ENCODE results near the gene PEDS1. TPM values are rescaled to one million over a fixed set of nuclear protein-coding genes. Genes with fewer than 3 reads are reported as not detected.
A peak's percentile ranks its signal among the peaks of the same experiment; 100 is the strongest.

PEDS1 gene
- total RNA-seq, 2 experiments from 2014 or later = 16.0 to 17.3 TPM

DNA sequence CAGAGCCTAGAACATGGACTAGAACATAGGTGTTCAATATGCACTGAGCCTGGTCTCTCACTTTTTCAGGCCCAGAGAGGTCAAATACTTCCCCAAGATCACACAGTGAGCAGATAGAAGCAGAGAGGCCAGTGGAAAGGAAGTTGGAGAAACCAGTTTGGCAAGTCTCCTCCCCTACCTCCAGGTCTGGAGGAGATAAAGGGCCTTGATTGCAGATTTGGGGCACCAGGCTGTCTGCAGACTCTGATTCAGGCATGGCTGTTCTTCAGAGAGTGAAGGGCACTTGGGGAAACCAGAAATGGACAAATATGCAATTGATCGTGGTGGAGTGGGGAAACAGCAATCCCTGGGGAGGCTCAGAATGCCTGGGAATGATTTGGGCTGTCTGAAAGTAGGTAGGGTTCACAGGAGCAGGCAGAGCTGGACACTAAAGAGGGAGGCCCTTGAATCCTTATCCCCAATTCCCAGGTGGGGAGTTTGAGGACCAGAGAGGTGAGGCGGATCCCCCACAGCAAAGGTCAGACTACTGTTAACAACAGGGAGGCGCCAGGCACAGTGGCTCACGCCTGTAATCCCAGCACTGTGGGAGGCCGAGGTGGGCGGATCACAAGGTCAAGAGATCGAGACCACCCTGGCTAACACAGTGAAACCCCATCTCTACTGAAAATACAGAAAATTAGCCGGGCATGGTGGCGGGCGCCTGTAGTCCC lies 2.3 kb downstream of the PEDS1 start:
- H3K4me1 Mint-ChIP-seq (ENCODE audit: low read depth) = peaks cover 60% of the 10 kb centered on the region
- TF ChIP-seq, protein P1, sequence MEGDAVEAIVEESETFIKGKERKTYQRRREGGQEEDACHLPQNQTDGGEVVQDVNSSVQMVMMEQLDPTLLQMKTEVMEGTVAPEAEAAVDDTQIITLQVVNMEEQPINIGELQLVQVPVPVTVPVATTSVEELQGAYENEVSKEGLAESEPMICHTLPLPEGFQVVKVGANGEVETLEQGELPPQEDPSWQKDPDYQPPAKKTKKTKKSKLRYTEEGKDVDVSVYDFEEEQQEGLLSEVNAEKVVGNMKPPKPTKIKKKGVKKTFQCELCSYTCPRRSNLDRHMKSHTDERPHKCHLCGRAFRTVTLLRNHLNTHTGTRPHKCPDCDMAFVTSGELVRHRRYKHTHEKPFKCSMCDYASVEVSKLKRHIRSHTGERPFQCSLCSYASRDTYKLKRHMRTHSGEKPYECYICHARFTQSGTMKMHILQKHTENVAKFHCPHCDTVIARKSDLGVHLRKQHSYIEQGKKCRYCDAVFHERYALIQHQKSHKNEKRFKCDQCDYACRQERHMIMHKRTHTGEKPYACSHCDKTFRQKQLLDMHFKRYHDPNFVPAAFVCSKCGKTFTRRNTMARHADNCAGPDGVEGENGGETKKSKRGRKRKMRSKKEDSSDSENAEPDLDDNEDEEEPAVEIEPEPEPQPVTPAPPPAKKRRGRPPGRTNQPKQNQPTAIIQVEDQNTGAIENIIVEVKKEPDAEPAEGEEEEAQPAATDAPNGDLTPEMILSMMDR (IDR thresholded peaks at IDR 0.05) = no peak
- H3K9me3 Mint-ChIP-seq = no peaks in the 10 kb centered on the region
- POLR2A ChIA-PET = interaction anchor here (1.3 to 2.2 kb wide), 2 partner anchors 28 to 38 kb away, joined by 4 to 9 read pairs; partner anchors contain the start of gene UBE2V1
- H3K27me3 Mint-ChIP-seq = no peaks in the 10 kb centered on the region
- CTCF ChIA-PET = interaction anchor here (3.5 to 8.8 kb wide), 3 partner anchors 18 to 31 kb away, joined by 26 to 67 read pairs (median 27); no protein-coding TSS in a partner anchor
- H3K4me3 Mint-ChIP-seq = peak overlapping the region; percentile 85
- H3K36me3 Mint-ChIP-seq (ENCODE audit: low read depth) = peaks cover 27% of the 10 kb centered on the region
- peak overlapping the region; percentile 52 for H3K27ac Mint-ChIP-seq
- DNase-seq (no peak), ATAC-seq (no peak)
- intact Hi-C loops (cut with micrococcal nuclease) = loop anchor here (5.0 kb wide), 1 partner anchor 39 kb away; the partner anchor contains the start of gene UBE2V1

DNA sequence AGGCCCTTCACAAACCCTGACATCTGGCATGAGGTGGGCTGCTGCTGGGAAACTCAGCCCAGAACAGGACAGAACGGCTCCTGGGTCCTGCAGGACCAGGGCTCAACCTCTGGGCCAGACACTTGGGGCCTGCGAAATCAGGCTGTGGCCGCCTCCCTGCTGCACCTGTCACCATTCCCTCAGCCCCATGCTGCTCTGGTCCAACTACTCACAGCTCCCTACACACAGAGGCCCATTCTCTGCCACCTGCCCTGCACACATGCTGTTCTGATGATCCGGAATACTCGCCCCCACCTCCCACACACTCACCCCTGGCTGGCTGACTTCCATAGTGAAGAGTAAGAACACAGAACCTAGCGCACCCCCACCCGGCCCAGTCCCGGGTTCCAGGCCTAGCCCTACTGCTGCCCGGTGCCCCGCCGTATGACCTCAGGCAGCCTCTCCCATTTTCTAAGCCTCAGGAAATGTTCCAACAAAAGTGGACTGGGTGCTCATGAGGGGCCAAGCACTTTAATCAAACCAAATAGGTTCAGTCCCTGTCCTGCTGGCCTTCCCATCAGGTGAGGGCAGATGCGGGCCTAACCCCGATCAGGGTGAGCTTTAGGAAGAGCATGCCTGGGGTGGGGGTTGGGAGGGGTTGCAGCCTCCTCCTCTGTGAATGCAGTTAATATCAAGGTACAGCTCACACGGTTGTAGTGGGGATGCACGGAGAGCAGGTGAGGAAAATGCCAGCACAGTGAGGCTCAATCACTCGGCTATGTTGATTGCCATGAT lies 3.9 kb downstream of the PEDS1 start:
- intact Hi-C loops (cut with micrococcal nuclease) = loop anchor here (5.0 kb wide), 1 partner anchor 37 kb away; the partner anchor contains the start of gene UBE2V1
- DNase-seq (no peak), ATAC-seq (no peak)
- TF ChIP-seq, protein P1 (IDR thresholded peaks at IDR 0.05) = no peak
- POLR2A ChIA-PET = interaction anchor here (0.6 to 1.2 kb wide), 4 partner anchors 9 to 51 kb away, joined by 3 read pairs; no protein-coding TSS in a partner anchor
- Mint-ChIP-seq H3K4me1 (ENCODE audit: low read depth) (peaks cover 64% of the 10 kb centered on the region), H3K4me3 (no peak overlapping the region), H3K36me3 (ENCODE audit: low read depth) (peaks cover 31% of the 10 kb centered on the region), H3K27ac (peak overlapping the region; percentile 65), H3K27me3 (no peaks in the 10 kb centered on the region), H3K9me3 (no peaks in the 10 kb centered on the region)
- CTCF ChIA-PET = interaction anchor here (1.0 to 8.8 kb wide), 6 partner anchors 16 to 170 kb away, joined by 3 to 67 read pairs (median 4); no protein-coding TSS in a partner anchor

DNA sequence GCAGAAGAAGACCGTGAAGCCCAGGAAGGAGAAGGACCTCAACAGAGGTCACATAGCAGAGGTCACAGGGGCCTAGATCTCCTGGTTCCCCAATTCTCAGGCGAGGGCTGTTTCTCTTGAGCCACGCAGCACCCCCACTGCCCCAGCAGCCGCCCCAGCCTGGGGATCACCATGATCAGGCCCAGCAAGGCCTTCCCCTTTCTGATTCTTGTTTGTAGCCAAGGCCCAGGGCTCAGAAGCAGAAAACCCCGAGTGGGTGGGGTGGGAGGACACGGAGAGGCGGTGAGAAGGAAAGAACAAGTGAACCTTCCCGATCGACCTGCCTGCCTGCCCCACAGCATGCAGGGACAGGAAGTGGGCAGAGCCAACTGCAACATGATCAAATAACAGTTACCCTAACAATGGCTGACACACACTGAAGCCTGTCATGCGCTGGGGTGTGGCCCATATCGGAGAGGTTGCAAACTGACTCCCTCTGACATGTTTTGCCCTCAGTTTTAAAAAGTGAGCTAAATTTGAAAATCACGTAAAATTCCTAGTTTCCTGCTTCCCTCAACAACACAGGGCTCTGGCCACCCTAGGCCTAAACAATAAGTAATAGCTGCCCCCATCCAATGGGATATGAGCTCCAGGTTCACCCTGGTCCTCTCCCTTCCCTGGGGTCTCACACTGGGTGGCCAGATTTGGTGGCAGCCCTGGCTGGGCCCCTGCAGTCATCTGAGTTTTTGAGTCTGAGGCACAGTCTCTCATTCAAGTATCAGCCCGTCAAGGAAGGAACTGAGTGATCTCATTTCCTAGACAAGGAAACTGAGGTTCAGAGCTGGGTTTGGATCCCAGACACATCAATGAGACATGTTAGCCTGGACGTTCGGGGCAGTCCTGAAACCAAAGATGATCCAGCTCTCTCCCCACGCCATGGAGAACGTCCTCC lies 6.5 kb downstream of the PEDS1 start:
- peak overlapping the region; percentile 71 for H3K4me3 Mint-ChIP-seq
- peak; percentile 87 for DNase-seq
- CTCF ChIA-PET = interaction anchor here (1.1 to 4.3 kb wide), 8 partner anchors 13 to 76 kb away, joined by 4 to 26 read pairs (median 5); partner anchors contain the start of gene UBE2V1
- H3K27me3 Mint-ChIP-seq = no peaks in the 10 kb centered on the region
- TF ChIP-seq, protein P1 (IDR thresholded peaks at IDR 0.05) = no peak
- H3K9me3 Mint-ChIP-seq = no peaks in the 10 kb centered on the region
- intact Hi-C loops (cut with micrococcal nuclease) = no loop called here
- H3K4me1 Mint-ChIP-seq (ENCODE audit: low read depth) = peaks cover 56% of the 10 kb centered on the region
- peak; percentile 99 for ATAC-seq
- peaks cover 37% of the 10 kb centered on the region for H3K36me3 Mint-ChIP-seq (ENCODE audit: low read depth)
- H3K27ac Mint-ChIP-seq = peak overlapping the region; percentile 98
- POLR2A ChIA-PET = interaction anchor here (0.7 to 1.9 kb wide), 4 partner anchors 24 to 37 kb away, joined by 4 to 9 read pairs (median 4); partner anchors contain the start of gene UBE2V1

DNA sequence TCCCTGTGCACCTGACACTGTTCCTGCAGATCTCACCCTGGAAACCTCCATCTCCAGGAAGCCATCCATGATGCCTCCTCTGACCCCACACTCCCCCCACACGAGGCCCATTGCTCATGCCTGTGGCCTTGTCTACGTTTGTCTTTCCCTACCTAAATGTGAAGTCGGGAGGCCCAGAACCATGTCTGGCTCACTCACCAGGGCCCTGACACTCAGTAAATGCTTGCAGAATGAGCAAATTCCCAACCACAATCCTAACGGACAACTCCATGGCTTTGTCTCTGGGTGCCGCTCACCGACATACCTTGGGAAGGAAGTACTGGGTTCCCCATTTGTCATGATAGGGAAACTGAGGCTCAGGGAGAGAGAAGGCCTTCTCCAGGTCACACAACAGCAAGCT lies 7.3 kb downstream of the PEDS1 start:
- no peak for DNase-seq
- H3K9me3 Mint-ChIP-seq = no peaks in the 10 kb centered on the region
- H3K27ac Mint-ChIP-seq = peak overlapping the region; percentile 98
- no peaks in the 10 kb centered on the region for H3K27me3 Mint-ChIP-seq
- TF ChIP-seq, protein P1 (IDR thresholded peaks at IDR 0.05) = no peak
- no peak for ATAC-seq
- peaks cover 37% of the 10 kb centered on the region for H3K36me3 Mint-ChIP-seq (ENCODE audit: low read depth)
- peaks cover 51% of the 10 kb centered on the region for H3K4me1 Mint-ChIP-seq (ENCODE audit: low read depth)
- intact Hi-C loops (cut with micrococcal nuclease) = no loop called here
- ChIA-PET CTCF (interaction anchor here (1.7 to 2.5 kb wide), 2 partner anchors 23 to 26 kb away, joined by 7 to 11 read pairs; no protein-coding TSS in a partner anchor), POLR2A (interaction anchor here (1.9 kb wide), 1 partner anchor 33 kb away, joined by 9 read pairs; the partner anchor contains the start of gene UBE2V1)
- H3K4me3 Mint-ChIP-seq = peak overlapping the region; percentile 71
